Measurements from ENCODE around the gene TPX2.

Gene TPX2

GRCh38 chr20:31831771-31832306 lies 92.7 kb downstream of the TPX2 start:
- ChIA-PET POLR2A (no interaction called here), CTCF (interaction anchor here (0.6 to 8.4 kb wide), 4 partner anchors 8 to 15 kb away, joined by 3 to 87 read pairs (median 38); partner anchors contain the start of gene FOXS1)
- Histone ChIP-seq H3K36me3 (ENCODE audit: control insufficient read depth in 2 of 2, insufficient read depth in 1 of 2, low read length in 2 of 2) (no peaks in the 10 kb centered on the region), H3K4me1 (ENCODE audit: control insufficient read depth, insufficient read depth, low read length) (no peaks in the 10 kb centered on the region), H3K27ac (ENCODE audit: extremely low read depth, low read depth, low read length) (no peak overlapping the region), H3K4me3 (ENCODE audit: low read depth, low read length) (no peak overlapping the region), H3K9me3 (ENCODE audit: control insufficient read depth, insufficient read depth, low read depth, low read length) (no peaks in the 10 kb centered on the region)
- TF ChIP-seq ZNF600 (tag by site-specific recombination; IDR thresholded peaks at IDR 0.05) (no peak), ZNF114 (tag by site-specific recombination; IDR thresholded peaks at IDR 0.05) (no peak), ZNF223 (tag by site-specific recombination; IDR thresholded peaks at IDR 0.05) (no peak), ZNF585B (tag by site-specific recombination; IDR thresholded peaks at IDR 0.05) (no peak), ZNF530 (tag by site-specific recombination; IDR thresholded peaks at IDR 0.05; ENCODE audit: low read depth) (no peak), SP3 (tag by site-specific recombination; IDR thresholded peaks at IDR 0.05) (no peak), ZNF184 (tag by site-specific recombination; IDR thresholded peaks at IDR 0.05) (no peak), BCL6B (tag by site-specific recombination; IDR thresholded peaks at IDR 0.05) (no peak), KLF7 (tag by site-specific recombination; IDR thresholded peaks at IDR 0.05; ENCODE audit: borderline replicate concordance) (no peak), ZBTB11 (tag by site-specific recombination; conservative IDR thresholded peaks at IDR 0.05; ENCODE audit: low read depth) (no peak), BCL11B (tag by site-specific recombination; IDR thresholded peaks at IDR 0.05; ENCODE audit: low read depth) (no peak), ZNF133 (tag by site-specific recombination; IDR thresholded peaks at IDR 0.05) (no peak), ZNF561 (tag by site-specific recombination; IDR thresholded peaks at IDR 0.05; ENCODE audit: borderline replicate concordance) (no peak), GLI2 (tag by site-specific recombination; IDR thresholded peaks at IDR 0.05; ENCODE audit: borderline replicate concordance, low read depth) (no peak), ZEB2 (tag by site-specific recombination; IDR thresholded peaks at IDR 0.05) (no peak), ZNF404 (tag by site-specific recombination; IDR thresholded peaks at IDR 0.05) (no peak), ZNF555 (tag by site-specific recombination; conservative IDR thresholded peaks at IDR 0.05) (no peak), ZNF391 (tag by site-specific recombination; IDR thresholded peaks at IDR 0.05; ENCODE audit: borderline replicate concordance, low read depth) (no peak), ZSCAN16 (tag by site-specific recombination; IDR thresholded peaks at IDR 0.05) (no peak)

GRCh38 chr20:31833130-31833930 lies 94.2 kb downstream of the TPX2 start:
- H3K36me3 ChIP-seq (ENCODE audit: control insufficient read depth in 2 of 2, insufficient read depth in 1 of 2, low read length in 2 of 2), result no peaks in the 10 kb centered on the region
- ChIA-PET CTCF (interaction anchor here (0.6 to 8.4 kb wide), 15 partner anchors 10 to 1504 kb away, joined by 3 to 87 read pairs (median 4); partner anchors contain the start of genes FOXS1 and PDRG1), POLR2A (no interaction called here)
- H3K27ac ChIP-seq (ENCODE audit: extremely low read depth, low read depth, low read length), result no peak overlapping the region
- H3K9me3 ChIP-seq (ENCODE audit: control insufficient read depth, insufficient read depth, low read depth, low read length), result no peaks in the 10 kb centered on the region
- H3K4me3 ChIP-seq (ENCODE audit: low read depth, low read length), result no peak overlapping the region
- TF ChIP-seq ZBTB17 (tag by site-specific recombination; IDR thresholded peaks at IDR 0.05) (peak; percentile 40; the same call in 1 of the 2 replicates), ZNF623 (tag by site-specific recombination; IDR thresholded peaks at IDR 0.05) (peak; percentile 98), ZNF211 (tag by site-specific recombination; IDR thresholded peaks at IDR 0.05; ENCODE audit: low read depth) (no peak), CTCF (tag by site-specific recombination; IDR thresholded peaks at IDR 0.05) (peak; percentile 64)
- H3K4me1 ChIP-seq (ENCODE audit: control insufficient read depth, insufficient read depth, low read length), result no peaks in the 10 kb centered on the region
